PC-9 (cell line): ENCODE data around the gene PIK3CB. TPM values are rescaled to one million over a fixed set of nuclear protein-coding genes. Genes with fewer than 3 reads are reported as not detected.

Experiments used
- Bru-seq: library from RNA; stranded (reverse); fragments of 400-500 nt; gene quantifications from one replicate; lab custom pipeline; 2021; lab: Mats Ljungman, UMichigan
- BruChase-seq, 2 experiments: library from RNA; stranded (reverse); fragments of 400-500 nt; gene quantifications; one replicate each; lab custom pipeline; 2021; lab: Mats Ljungman, UMichigan
- BruUV-seq: library from RNA; stranded (reverse); fragments of 400-500 nt; replicated peaks from 2 replicates; lab custom pipeline; 2021; lab: Mats Ljungman, UMichigan
- CTCF ChIA-PET: fragments of 300-600 bp; sonication (Branson Sonifier 250); formaldehyde crosslinking; loops from one replicate; lab custom pipeline; 2022; ENCODE audit warnings: antibody characterized with exemption; lab: Charles Lee
- POLR2A ChIA-PET: fragments of 300-600 bp; sonication (Branson Sonifier 250); formaldehyde crosslinking; loops from one replicate; lab custom pipeline; 2022; ENCODE audit warnings: antibody characterized with exemption; ENCODE audit not compliant: unreplicated experiment; lab: Charles Lee
- DNase-seq, 2 experiments: peaks; one replicate each; pipeline versions ENCODE4 v3.0.0 to v3.0.0-alpha.2; 2015 to 2022; ENCODE audit warnings: mixed read lengths in 1 of 2
- H2AFZ ChIP-seq: fragments of 200-600 bp; sonication (generic); 2 replicates; pipeline ENCODE4 v1.8.1; 2017; ENCODE audit warnings: antibody characterized with exemption
- H3F3A ChIP-seq: fragments of 200-600 bp; sonication (generic); 2 replicates; pipeline ENCODE4 v1.8.1; 2017; ENCODE audit warnings: antibody characterized with exemption, mild to moderate bottlenecking, low read depth; ENCODE audit not compliant: insufficient read depth
- H3K27ac ChIP-seq: fragments of 200-600 bp; sonication (generic); 2 replicates; pipeline ENCODE4 v1.6.1; 2016; ENCODE audit warnings: mixed run types
- H3K27me3 ChIP-seq: fragments of 200-600 bp; sonication (generic); 2 replicates; pipeline ENCODE4 v1.6.1; 2016; ENCODE audit warnings: low read depth, mixed run types; ENCODE audit not compliant: insufficient read depth
- H3K36me3 ChIP-seq: fragments of 200-600 bp; sonication (generic); 2 replicates; pipeline ENCODE4 v1.6.1; 2016; ENCODE audit warnings: low read depth, mixed run types
- H3K4me1 ChIP-seq: fragments of 200-600 bp; sonication (generic); replicated peaks from 2 replicates; pipeline ENCODE4 v1.6.1; 2016; ENCODE audit warnings: mixed run types; ENCODE audit not compliant: insufficient read depth
- H3K4me2 ChIP-seq: fragments of 200-600 bp; sonication (generic); 2 replicates; pipeline ENCODE4 v1.6.1; 2017; ENCODE audit warnings: mixed run types
- H3K4me3 ChIP-seq: fragments of 200-600 bp; sonication (generic); 2 replicates; pipeline ENCODE4 v1.6.1; 2016; ENCODE audit warnings: mixed run types
- H3K79me2 ChIP-seq: fragments of 200-600 bp; sonication (generic); 2 replicates; pipeline ENCODE4 v1.6.1; 2017; ENCODE audit warnings: low read depth, mixed run types
- H3K9me2 ChIP-seq: fragments of 200-600 bp; sonication (generic); 2 replicates; pipeline ENCODE4 v1.8.1; 2017; ENCODE audit warnings: mild to moderate bottlenecking; ENCODE audit not compliant: insufficient read depth
- H3K9me3 ChIP-seq: fragments of 200-600 bp; sonication (generic); 2 replicates; pipeline ENCODE4 v1.8.1; 2016; ENCODE audit warnings: low read depth; ENCODE audit not compliant: insufficient read depth
- H4K20me1 ChIP-seq: fragments of 200-600 bp; sonication (generic); 2 replicates; pipeline ENCODE4 v1.8.1; 2017; ENCODE audit not compliant: insufficient read depth
- EZH2 ChIP-seq: fragments of 200-600 bp; sonication (generic); IDR thresholded peaks from 2 replicates; pipeline ENCODE4 v1.8.0; 2017; ENCODE audit warnings: antibody characterized with exemption, low read depth
- intact Hi-C: fragments of 100-400 bp; cut with micrococcal nuclease; formaldehyde crosslinking; loops from one replicate; pipeline ENCODE4 v1.10.0; 2022; ENCODE audit not compliant: unreplicated experiment
- long read RNA-seq: library from polyadenylated mRNA; stranded (forward); transcript quantifications from one replicate; pipeline ENCODE4 v2.0.0, GENCODE V29; 2022
- total RNA-seq: library from RNA; stranded (reverse); gene quantifications from 2 replicates; pipeline ENCODE4 v1.2.3, GENCODE V29; 2021
- TF ChIP-seq, protein P1 (sequence below): fragments of 200-600 bp; sonication (generic); conservative IDR thresholded peaks from 2 replicates; pipeline ENCODE4 v1.6.1; 2017; ENCODE audit warnings: mixed run types, antibody characterized with exemption, mild to moderate bottlenecking, moderate library complexity

Gene PIK3CB
- total RNA-seq (41.9 and 47.8 TPM in 2 replicates), Bru-seq, nascent RNA (percentile 86 among the genes with signal in this experiment), BruChase-seq, experiment 1, labeled RNA remaining after a 2-hour chase (percentile 79 among the genes with signal in this experiment), BruChase-seq, experiment 2, labeled RNA remaining after a 6-hour chase (percentile 73 among the genes with signal in this experiment)
- long read RNA-seq, full-length matches to known transcripts = 2 of 33 reads
- long read RNA-seq, partial matches to known transcripts = 3 of 33 reads
- long read RNA-seq, other reads (novel, unspliced or antisense) = 28 of 33 reads

- Histone ChIP-seq H3F3A (peaks cover 22% of the 10 kb centered on the region; the same call in 1 of the 2 replicates), H2AFZ (peak within 1 kb of the TSS; percentile 93), H3K9me3 (no peaks in the 10 kb centered on the region), H3K27ac (peak within 1 kb of the TSS; percentile 92), H3K27me3 (no peaks in the 10 kb centered on the region), H3K79me2 (peaks cover 45% of the 10 kb centered on the region), H3K36me3 (no peaks in the 10 kb centered on the region; the same call in 1 of the 2 replicates), H3K4me3 (peak within 1 kb of the TSS; percentile 63), H4K20me1 (no peaks in the 10 kb centered on the region), H3K9me2 (no peaks in the 10 kb centered on the region), H3K4me1 (peaks cover 16% of the 10 kb centered on the region), H3K4me2 (peak within 1 kb of the TSS; percentile 88)
- ChIA-PET POLR2A (no interaction called here), CTCF (no interaction called here)
- no TSS peak for BruUV-seq
- intact Hi-C loops = loop anchor here (1.0 to 10.0 kb wide), 3 partner anchors 29 to 240 kb away; partner anchors contain the start of gene CEP70
- no peak for TF ChIP-seq EZH2
- TF ChIP-seq, protein P1, sequence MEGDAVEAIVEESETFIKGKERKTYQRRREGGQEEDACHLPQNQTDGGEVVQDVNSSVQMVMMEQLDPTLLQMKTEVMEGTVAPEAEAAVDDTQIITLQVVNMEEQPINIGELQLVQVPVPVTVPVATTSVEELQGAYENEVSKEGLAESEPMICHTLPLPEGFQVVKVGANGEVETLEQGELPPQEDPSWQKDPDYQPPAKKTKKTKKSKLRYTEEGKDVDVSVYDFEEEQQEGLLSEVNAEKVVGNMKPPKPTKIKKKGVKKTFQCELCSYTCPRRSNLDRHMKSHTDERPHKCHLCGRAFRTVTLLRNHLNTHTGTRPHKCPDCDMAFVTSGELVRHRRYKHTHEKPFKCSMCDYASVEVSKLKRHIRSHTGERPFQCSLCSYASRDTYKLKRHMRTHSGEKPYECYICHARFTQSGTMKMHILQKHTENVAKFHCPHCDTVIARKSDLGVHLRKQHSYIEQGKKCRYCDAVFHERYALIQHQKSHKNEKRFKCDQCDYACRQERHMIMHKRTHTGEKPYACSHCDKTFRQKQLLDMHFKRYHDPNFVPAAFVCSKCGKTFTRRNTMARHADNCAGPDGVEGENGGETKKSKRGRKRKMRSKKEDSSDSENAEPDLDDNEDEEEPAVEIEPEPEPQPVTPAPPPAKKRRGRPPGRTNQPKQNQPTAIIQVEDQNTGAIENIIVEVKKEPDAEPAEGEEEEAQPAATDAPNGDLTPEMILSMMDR = no peak
- peak; percentile 63 to 92 for DNase-seq
Observed at GRCh38 chr3:138834596-138835396, at the start of gene PIK3CB. PIK3CB (minus strand) TSS chr3:138834928; CDS start chr3:138759343, 75,585 bp downstream.

- CTCF ChIA-PET = interaction anchor here (0.7 kb wide), 2 partner anchors 34 to 198 kb away, joined by 3 to 14 read pairs; no protein-coding TSS in a partner anchor
- no peak for DNase-seq
- no TSS peak for BruUV-seq
- Histone ChIP-seq H4K20me1 (no peaks in the 10 kb centered on the region), H3K4me3 (no peak overlapping the region), H3K36me3 (no peaks in the 10 kb centered on the region), H3K9me2 (no peaks in the 10 kb centered on the region), H3K9me3 (no peaks in the 10 kb centered on the region), H2AFZ (no peak overlapping the region), H3K27ac (no peak overlapping the region), H3K27me3 (no peaks in the 10 kb centered on the region), H3K79me2 (no peaks in the 10 kb centered on the region), H3K4me1 (no peaks in the 10 kb centered on the region), H3K4me2 (no peak overlapping the region), H3F3A (no peaks in the 10 kb centered on the region)
- POLR2A ChIA-PET = no interaction called here
- intact Hi-C loops = no loop called here
- TF ChIP-seq, protein P1 = no peak
- TF ChIP-seq EZH2 = no peak
Observed at GRCh38 chr3:138881233-138881632, 46.5 kb upstream of the PIK3CB start.

DNA sequence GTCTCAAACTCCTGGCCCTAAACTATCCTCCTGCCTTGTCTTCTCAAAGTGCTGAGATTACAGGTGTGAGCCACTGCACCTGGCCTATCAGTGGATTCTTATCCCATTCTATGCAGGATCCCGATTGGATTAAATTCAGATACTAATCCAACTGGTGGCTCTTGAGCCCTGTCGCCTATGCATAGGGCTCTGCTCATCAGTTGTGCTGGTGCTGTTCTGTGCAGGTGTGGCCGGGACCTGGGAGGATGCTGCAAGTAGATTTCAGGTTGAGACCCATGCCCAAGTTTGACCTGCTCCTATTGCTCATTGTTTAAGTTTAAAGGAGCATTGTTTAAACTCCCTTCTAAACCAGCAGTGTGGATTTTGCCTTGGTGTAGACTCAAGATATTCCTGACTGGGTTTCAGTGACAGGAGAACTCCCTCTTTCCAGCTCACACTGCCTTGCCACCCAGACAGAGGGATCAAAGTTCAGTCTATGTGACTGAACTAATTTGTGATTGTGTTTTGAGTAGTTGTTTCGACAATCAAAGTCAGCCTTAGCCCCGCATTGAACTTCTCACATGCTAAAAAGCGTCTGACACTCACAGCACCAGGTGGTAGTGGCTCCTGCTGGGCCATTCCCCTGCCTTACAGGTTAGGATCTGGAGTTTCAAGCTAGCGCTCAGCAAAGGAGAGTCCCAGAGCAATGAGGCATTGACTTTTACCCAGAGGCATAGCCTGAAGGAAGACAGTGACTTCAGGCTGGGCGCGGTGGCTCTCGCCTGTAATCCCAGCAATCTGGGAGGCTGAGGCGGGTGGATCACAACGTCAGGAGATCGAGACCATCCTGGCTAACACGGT is 45.0 kb upstream of the PIK3CB start:
- Histone ChIP-seq H2AFZ (no peak overlapping the region), H4K20me1 (no peaks in the 10 kb centered on the region), H3K27ac (no peak overlapping the region), H3K9me3 (no peaks in the 10 kb centered on the region), H3K4me3 (no peak overlapping the region), H3K27me3 (no peaks in the 10 kb centered on the region), H3K9me2 (no peaks in the 10 kb centered on the region), H3K4me1 (no peaks in the 10 kb centered on the region), H3K79me2 (no peaks in the 10 kb centered on the region), H3K4me2 (no peak overlapping the region), H3K36me3 (no peaks in the 10 kb centered on the region), H3F3A (no peaks in the 10 kb centered on the region)
- no TSS peak for BruUV-seq
- no peak for TF ChIP-seq EZH2
- TF ChIP-seq, protein P1 = no peak
- intact Hi-C loops = no loop called here
- DNase-seq = no peak
- ChIA-PET POLR2A (no interaction called here), CTCF (interaction anchor here (0.7 kb wide), 1 partner anchor 43 kb away, joined by 5 read pairs; no protein-coding TSS in a partner anchor)
